Activated naive CD4-positive, alpha-beta T cell treated with anti-CD3 and anti-CD28 coated beads, Interleukin-2, amount 50 U/mL, for 16 hours (primary cell): Measurements from ENCODE around the gene PANK4.
"Not testable (repeated sequence)": the region's sequence is repeated elsewhere in the genome, so short reads cannot be mapped to it uniquely, and the experiment has no call there.

ENCODE experiments used
- DNase-seq: peaks from one replicate; pipeline ENCODE4 v3.0.0-alpha.2; 2020

PANK4 gene

GRCh38 chr1:2473198-2473597, 53.2 kb downstream of the PANK4 start:
- DNase-seq, result no peak

GRCh38 chr1:2472561-2473177, 53.7 kb downstream of the PANK4 start:
- no peak for DNase-seq

GRCh38 chr1:2472109-2472508, 54.3 kb downstream of the PANK4 start:
- DNase-seq, result no peak

GRCh38 chr1:2471587-2472001, 54.8 kb downstream of the PANK4 start:
- DNase-seq, result no peak

- DNase-seq, result no peak
Observed at GRCh38 chr1:2471159-2471471, 55.3 kb downstream of the PANK4 start.

- no peak for DNase-seq
Observed at GRCh38 chr1:2470290-2471158, 55.9 kb downstream of the PANK4 start.

- DNase-seq, result no peak
Observed at GRCh38 chr1:2469103-2469940, 57.1 kb downstream of the PANK4 start.

GRCh38 chr1:2468540-2468939, 57.9 kb downstream of the PANK4 start:
- DNase-seq, result no peak

GRCh38 chr1:2468041-2468472, 58.3 kb downstream of the PANK4 start:
- peak; percentile 45 for DNase-seq

- DNase-seq, result peak; percentile 36
Observed at GRCh38 chr1:2466958-2467554, 59.3 kb downstream of the PANK4 start.

GRCh38 chr1:2466270-2466665, 60.1 kb downstream of the PANK4 start:
- DNase-seq, result no peak

- no peak for DNase-seq
Observed at GRCh38 chr1:2465371-2466269, 60.8 kb downstream of the PANK4 start.

GRCh38 chr1:2463396-2463795, 63.0 kb downstream of the PANK4 start:
- no peak for DNase-seq

- no peak for DNase-seq
Observed at GRCh38 chr1:2462819-2463218, 63.6 kb downstream of the PANK4 start.

- no peak for DNase-seq
Observed at GRCh38 chr1:2460996-2461751, 65.2 kb downstream of the PANK4 start.

GRCh38 chr1:2460203-2460602, 66.2 kb downstream of the PANK4 start:
- DNase-seq, result no peak

- no peak for DNase-seq
Observed at GRCh38 chr1:2459757-2460156, 66.6 kb downstream of the PANK4 start.

- DNase-seq, result not testable (repeated sequence)
Observed at GRCh38 chr1:2459102-2459753, 67.2 kb downstream of the PANK4 start.

GRCh38 chr1:2458687-2459086, 67.7 kb downstream of the PANK4 start:
- DNase-seq, result no peak
